GF-D8 (cell line): ENCODE data around the gene IL1RAPL2.
"Not testable (repeated sequence)": the region's sequence is repeated elsewhere in the genome, so short reads cannot be mapped to it uniquely, and the experiment has no call there.

ENCODE experiments used
- DNase-seq: peaks from one replicate; lab custom pipeline; 2025; lab: John Stamatoyannopoulos, UW

IL1RAPL2 gene

DNA sequence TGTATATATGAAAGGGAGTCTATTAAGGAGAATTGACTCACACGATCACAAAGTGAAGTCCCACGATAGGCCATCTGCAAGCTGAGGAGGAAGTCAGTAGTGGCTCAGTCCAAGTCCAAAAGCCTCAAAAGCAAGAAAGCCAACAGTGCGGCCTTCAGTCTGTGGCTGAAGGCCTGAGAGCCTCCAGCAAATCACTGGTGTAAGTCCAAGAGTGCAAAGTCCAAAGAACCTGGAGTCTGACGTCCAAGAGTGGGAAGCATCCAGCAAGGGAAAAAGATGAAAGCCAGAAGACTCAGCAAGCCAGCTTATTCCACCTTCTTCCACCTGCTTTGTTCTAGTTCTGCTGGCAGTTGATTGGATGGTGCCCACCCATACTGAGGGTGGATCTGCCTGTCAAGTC is 104.1 kb downstream of the IL1RAPL2 start:
- no peak for DNase-seq

DNA sequence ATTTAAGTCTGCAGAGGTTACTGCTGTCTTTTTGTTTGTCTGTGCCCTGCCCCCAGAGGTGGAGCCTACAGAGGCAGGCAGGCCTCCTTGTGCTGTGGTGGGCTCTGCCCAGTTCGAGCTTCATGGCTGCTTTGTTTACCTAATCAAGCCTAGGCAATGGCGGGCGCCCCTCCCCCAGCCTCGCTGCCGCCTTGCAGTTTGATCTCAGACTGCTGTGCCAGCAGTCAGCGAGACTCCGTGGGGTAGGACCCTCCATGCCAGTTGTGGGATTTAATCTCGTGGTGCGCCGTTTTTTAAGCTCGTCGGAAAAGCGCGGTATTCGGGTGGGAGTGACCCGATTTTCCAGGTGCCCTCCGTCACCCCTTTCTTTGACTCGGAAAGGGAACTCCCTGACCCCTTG is 111.5 kb downstream of the IL1RAPL2 start:
- DNase-seq = not testable (repeated sequence)

DNA sequence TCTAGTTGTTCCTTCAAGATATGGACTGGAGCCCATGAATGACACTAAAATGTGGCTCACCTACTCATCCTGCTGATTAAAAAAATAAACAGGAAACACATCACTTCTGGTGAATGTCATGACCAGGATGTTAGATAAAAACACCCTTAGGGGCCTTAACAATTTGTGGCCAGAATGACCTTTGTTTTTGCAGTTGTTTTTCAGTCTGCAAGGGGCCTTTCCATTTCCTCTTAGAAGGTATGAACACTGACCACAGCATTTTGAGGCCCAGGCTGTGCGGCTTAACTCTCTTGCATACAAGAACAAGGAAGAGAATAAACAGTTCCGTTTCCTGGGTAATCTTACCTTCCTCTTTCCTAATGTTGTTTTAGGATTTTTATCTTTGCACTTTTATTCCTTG is 113.2 kb downstream of the IL1RAPL2 start:
- DNase-seq = peak; percentile 0

- DNase-seq = no peak
Measured at GRCh38 chrX:104681214-104681613, 115.2 kb downstream of the IL1RAPL2 start.

- no peak for DNase-seq
Measured at GRCh38 chrX:104684077-104684476, 118.1 kb downstream of the IL1RAPL2 start.

GRCh38 chrX:104695593-104695992 is 129.6 kb downstream of the IL1RAPL2 start:
- no peak for DNase-seq

DNA sequence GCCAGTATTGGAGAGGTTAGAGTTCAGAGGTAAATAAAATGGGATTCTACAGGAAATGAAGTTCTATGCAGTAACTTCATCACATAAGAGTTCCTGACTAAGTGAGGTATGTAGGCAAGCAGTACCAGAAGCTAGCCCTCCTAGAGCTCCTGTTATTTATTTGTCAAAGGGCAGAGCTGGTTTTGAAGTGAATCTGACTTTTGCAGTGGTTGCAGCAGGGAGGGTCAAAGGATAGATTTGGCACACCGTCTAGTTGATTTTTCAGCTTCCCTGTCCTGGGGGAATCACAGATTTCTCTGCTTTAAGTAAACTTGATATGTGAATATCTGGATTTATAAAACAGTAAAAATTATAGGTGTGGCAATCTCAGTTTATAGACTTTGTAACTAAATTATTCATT is 130.7 kb downstream of the IL1RAPL2 start:
- DNase-seq = no peak

DNA sequence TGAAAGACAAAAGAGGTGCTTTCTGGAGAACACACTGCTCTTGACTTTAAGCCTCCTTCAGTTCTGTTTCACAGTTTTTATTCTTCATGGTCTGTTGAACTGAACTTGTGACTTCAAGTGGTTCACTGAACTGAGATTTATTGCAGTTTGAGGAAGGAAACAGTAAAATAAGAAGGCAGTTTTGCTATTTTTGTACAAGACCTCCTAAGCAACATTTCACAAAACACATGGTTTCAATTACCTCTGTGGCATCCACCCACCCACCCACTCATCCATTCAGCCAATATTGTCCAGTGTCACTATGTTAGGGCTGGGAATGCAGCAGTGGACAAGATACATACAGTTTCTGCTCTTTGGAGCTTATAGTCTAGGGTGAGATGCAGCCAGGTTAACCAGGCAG is 131.3 kb downstream of the IL1RAPL2 start:
- DNase-seq = no peak

DNA sequence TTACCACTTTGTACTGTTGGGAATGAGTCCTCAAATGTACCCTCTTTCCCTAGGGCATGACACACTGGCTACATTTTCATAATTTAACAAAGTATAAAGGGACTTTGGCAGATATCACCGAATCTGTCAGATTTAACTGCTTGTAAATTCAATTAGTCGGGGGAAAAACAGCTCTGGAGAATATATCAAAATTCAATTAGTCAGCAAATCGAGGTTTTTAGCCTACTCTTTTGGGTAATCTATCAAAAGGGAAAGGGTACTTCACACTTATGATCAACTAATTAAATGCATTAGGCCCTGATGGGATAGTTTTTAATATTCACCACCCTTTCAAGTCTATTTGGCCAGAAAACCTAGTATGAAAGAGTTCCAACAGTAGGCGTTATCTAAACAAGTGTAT is 141.0 kb downstream of the IL1RAPL2 start:
- no peak for DNase-seq

DNA sequence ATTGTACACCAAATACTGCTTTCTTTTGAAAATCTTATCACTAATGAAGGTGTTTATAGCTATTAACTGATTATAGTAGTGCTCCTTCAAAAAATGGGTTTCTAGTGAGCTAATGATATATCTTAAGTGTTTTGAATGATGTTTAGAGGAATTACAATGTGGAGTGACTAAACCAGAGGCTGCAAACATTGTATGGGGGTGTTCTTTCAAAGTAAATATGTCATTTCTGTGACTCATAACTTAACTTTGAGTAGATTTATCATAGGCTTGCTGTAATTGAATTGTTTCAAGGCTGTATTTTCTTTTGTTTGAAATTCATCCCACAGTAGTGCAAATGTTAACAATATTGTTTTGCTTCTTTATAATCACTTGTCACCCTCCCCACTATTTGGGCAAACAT is 141.6 kb downstream of the IL1RAPL2 start:
- no peak for DNase-seq

- no peak for DNase-seq
Measured at GRCh38 chrX:104712515-104712914, 146.5 kb downstream of the IL1RAPL2 start.

DNA sequence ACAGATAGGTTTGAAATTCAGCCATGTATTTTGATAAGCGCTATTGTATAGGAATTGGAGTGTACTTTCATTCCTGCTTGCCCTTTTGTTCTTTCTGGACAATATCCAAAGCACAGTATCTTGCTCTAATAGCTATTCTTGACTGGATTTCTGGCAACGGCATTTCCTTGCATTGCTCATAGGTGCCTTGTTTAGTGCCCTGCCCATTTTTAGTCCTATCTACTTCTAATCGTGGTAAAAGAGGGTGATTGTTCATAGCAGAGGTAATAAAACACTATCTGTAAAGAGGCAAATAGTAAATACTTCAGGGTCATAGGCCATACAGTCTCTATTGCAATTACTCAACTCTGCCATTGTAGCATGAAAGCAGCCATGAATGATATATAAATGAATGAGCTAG is 155.9 kb downstream of the IL1RAPL2 start:
- no peak for DNase-seq

DNA sequence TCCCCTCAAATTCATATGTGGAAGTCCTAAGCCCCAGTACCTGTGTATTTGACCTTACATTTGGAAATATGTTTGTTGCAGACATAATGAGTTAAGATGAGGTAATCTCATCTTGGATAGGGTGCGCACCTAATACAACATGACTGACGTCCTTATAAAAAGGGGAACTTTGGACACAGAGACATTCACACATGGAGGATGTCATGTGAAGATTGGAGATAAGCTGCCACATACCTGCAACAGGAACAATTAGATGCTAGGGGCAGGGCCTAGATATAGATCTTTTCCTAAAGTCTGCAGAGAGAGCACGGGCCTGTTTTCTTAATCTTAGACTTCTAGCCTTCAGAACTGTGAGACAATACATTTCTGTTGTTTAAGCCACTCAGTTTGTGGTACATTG is 162.5 kb downstream of the IL1RAPL2 start:
- no peak for DNase-seq

- DNase-seq = no peak
Measured at GRCh38 chrX:104742355-104742754, 176.4 kb downstream of the IL1RAPL2 start.

GRCh38 chrX:104745152-104745551 is 179.2 kb downstream of the IL1RAPL2 start:
- no peak for DNase-seq

GRCh38 chrX:104749951-104750610 is 184.1 kb downstream of the IL1RAPL2 start:
- no peak for DNase-seq

DNA sequence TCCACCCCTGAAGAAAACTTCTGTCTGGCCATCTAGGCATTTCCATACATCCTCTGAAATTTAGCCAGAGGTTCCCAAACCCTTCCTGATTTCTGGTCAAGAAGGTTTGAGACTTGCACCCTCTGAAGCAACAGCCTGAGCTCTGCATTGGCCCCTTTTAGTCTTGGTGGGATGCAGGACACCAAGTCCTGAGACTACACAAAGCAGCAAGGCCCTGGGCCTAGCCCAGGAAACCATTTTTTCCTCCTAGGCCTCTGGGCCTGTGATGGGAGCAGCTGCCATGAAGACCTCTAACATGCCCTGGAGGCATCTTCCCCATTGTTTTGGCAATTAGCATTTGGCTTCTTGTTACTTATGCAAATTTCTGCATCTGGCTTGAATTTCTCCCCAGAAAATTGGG is 196.6 kb downstream of the IL1RAPL2 start:
- no peak for DNase-seq

GRCh38 chrX:104789784-104790183 is 223.8 kb downstream of the IL1RAPL2 start:
- no peak for DNase-seq

DNA sequence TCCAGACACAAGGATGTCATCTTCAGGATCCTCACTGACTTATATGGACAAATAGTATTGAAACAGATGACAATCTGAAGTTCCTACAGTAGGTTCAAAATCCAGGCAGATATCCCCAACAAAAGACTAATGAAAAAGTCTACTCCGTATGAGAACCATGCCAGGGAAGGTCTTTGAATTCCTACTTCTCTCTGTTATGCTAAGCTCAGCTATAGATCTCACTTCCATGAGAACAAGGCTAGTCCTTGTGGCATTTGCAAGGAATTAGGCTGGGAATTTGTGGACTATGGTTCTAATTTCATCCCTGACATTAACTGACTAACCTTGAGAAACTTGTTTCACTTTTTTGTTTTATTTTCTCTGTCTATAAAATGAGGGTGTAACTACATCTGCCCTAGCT is 229.8 kb downstream of the IL1RAPL2 start:
- no peak for DNase-seq

DNA sequence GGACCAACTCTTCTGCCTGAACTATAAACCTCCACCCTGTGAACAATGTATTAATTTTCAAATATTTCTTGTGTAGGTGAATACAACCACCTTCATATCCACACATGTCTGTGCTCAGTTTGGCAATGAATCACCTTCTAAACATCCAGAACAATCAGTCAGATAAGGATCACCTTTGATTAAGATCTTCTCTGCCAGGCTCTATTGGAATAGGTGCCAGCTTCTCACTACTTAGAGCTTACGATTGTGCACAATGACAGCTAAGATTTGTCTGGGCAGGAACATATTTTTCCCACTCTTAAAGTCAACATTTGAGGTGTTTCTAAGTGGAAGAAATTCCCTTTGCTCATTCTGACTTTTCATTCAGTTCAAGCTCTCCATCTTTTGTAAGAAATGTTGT is 237.2 kb downstream of the IL1RAPL2 start:
- DNase-seq = no peak

DNA sequence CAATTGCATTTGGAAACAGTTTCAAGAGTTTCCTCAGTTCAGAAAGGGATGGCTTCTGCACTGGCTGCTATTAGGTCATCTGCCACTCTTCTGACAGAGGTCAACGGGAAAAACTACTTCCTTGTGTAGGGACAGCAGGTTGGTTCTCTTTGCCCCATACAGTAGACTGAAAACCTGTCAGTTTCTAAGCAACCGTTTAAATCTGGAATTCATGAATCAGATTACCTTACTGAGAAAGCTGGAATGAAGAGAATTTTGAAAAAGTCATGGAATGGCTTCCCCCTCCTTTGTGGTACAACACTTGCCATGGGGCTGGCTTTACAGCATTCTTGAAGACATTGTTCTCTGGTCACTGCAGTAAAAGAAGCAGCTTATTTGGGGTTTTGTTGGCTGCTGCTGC is 240.3 kb downstream of the IL1RAPL2 start:
- DNase-seq = no peak

DNA sequence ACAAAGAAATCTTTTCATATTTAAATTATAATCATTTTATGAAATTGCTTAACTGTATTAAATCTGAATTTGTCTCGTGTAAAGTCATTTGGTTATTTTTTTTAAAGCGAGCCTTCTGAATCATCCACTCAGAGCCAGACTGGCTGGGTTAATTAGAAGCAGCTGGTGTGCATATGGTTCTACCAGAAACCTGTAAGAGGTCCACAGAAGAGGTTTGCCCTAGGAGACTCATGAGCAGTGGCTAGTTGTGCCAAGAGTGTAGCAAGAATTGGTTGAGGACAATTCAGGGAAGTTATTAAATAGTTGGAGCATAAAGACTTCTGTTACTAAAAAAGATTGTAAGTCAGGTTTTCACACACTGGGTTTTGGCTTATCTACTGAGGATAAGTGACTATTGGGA is 267.4 kb downstream of the IL1RAPL2 start:
- DNase-seq = no peak

- no peak for DNase-seq
Measured at GRCh38 chrX:104842646-104843045, 276.6 kb downstream of the IL1RAPL2 start.

DNA sequence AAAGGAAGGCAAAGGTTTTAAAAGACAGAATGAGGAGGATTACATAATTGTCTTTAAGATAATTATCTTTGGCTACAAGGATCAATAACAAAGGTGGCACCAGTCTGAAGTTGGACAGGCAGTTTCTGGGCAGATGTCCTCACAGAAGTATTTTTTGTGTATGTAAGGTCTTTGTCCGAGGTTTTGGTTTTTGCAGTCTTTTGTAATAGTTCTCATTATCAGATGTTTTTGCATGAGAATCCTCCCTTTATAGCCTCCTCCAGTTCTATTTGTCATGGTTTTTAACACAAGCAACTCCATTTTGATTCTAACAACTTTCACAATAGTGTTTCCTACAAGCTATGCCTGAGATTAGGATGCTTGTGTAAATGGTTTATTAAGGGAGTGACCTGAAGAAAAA is 286.2 kb downstream of the IL1RAPL2 start:
- no peak for DNase-seq

- DNase-seq = no peak
Measured at GRCh38 chrX:104854188-104854587, 288.2 kb downstream of the IL1RAPL2 start.
